LHCN-M2 (cell line): ENCODE data around the gene MTTP. TPM values are rescaled to one million over a fixed set of nuclear protein-coding genes. Genes with fewer than 3 reads are reported as not detected.

Source experiments
- DNase-seq: peaks from one replicate; pipeline ENCODE4 v3.0.0-alpha.2; 2012; ENCODE audit warnings: low read depth
- total RNA-seq: library from RNA; depleted of rRNA; stranded (reverse); fragments of >200 nt; gene quantifications from 2 replicates; pipeline ENCODE4 v1.2.3, GENCODE V29; 2014

MTTP gene
- total RNA-seq, 1 experiment from 2014 or later = 0.06 TPM

- DNase-seq = no peak
These were observed 68.3 kb downstream of the MTTP start for GRCh38 chr4:99642725-99643489.

- no peak for DNase-seq
These were observed 69.8 kb downstream of the MTTP start for GRCh38 chr4:99644453-99644852.

GRCh38 chr4:99645036-99645435, 70.4 kb downstream of the MTTP start:
- DNase-seq = no peak

- no peak for DNase-seq
These were observed 71.0 kb downstream of the MTTP start for GRCh38 chr4:99645638-99646037.

DNA sequence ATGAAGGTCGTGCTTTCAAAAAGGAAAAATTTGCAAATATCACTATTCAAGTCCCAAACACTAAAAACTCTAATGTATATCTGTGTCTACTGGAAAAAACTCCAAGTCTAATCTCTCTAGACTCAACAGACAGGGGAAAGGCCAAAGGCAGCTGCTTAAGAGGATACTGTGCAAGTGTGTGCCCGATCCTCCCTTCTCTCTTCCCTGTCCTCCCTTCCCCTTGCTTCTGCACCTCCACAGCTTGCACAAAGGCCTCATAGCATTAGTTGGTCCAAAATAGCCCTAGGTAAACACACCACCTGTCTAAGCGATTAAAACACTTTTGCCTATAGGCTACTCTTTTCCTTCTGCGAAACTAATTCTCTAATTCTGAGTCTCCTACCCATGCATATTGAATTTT, 72.4 kb downstream of the MTTP start:
- no peak for DNase-seq

DNA sequence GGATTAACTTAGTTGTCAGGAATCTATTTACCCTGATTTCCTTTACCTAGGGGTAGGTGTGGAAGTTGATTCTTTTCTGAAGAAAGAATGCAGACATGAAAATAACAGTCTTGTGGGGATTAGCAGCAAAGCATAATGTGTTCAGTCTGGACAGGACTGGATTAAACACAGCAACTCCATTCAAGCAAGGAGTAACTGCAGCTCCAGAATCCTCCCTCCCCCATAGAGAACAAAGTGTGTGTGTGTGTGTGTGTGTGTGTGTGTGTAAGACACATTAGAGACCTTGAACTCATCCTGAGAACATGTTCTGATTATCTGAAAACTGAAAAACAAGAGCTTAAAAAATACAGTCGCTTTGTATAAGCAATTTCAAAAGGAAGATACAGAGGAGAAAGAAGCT, 73.7 kb downstream of the MTTP start:
- DNase-seq = no peak

DNA sequence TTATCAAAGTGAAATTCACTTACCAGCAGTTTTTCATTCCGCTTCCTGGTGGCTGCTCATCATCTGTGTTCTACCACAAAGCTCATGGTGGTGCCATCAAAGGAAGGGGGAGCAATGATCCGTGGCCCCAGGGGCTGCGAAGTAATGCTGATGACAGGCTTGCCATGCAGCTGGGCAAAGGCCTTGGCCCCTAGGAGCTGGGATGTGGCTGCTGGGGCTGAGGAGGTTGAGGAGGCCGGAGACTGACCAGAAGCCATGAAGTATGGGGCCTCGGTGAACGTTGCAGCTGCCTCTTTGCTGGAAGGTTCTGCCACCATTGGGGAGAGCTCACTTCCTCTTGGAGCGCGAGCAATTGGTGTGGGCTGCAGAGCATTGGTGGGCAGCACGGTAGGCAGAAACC, 74.6 kb downstream of the MTTP start:
- DNase-seq = no peak

DNA sequence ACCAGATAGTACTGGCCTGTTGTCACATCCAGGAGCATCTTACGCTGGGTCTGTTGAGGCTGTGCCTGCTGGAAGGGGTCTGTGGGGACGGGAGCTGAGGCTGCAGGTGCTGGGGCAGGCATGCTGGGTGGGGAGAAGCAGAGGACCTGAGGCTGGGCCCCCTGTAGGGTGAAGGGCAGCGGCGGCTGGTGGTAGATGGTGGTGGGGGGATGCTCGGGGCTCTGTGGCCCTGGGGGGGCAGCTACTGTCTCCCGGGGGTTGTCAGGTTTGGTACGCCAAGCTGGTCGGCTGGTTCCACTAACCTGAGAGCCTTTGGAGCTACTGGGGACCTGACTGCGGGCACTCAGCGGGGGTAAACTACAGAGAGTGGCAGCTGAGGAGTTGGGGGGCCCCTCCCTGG, 75.2 kb downstream of the MTTP start:
- DNase-seq = no peak

GRCh38 chr4:99651016-99651769, 76.6 kb downstream of the MTTP start:
- no peak for DNase-seq

GRCh38 chr4:99651811-99652485, 77.3 kb downstream of the MTTP start:
- DNase-seq = no peak

GRCh38 chr4:99652596-99653436, 78.2 kb downstream of the MTTP start:
- DNase-seq = no peak

- DNase-seq = peak; percentile 44
These were observed 79.3 kb downstream of the MTTP start for GRCh38 chr4:99653916-99654315.

DNA sequence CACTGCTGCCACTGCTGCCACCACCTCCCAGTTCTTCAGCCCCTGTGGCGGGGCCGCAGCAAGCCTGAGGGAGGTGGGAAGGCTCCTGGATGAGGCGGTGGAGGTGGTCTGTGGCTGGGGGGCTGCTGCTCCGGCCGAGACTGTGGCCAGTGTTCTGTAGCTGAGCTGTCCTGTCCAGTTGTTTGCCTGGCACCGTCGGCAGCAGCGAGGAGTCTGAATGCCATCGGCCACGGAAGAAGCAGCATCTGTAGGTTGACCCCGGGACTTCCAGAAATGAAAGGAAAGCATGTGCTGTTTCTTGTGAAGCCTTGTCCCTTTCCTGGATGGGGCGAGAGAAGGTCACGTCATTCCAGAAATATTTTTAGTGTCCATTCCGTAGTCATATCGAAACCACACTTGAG, 79.7 kb downstream of the MTTP start:
- peak; percentile 65 for DNase-seq

- peak; percentile 65 for DNase-seq
These were observed 80.9 kb downstream of the MTTP start for GRCh38 chr4:99655308-99656081.

DNA sequence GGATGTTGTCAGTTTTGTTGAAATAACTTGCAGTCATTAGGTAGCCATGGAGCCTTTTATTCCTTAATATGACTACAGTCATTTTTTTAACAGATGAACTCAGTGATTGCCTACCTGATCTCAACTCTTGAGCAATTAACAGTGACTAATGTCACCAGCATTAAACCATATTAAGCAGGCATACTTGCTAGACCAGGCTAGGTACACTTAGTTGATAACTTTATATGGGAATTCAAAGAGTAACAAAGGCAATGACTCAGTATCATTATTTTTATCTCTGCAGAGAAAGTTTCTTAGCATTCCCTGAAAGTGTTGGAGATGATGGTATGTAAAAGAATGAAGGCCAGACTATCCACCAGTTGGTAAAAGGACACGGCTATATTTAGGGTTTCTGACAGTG, 83.2 kb downstream of the MTTP start, which contains the start of gene C4orf54:
TSS of gene C4orf54 (minus strand) at position 31 of the 400 bp plus-strand sequence. CDS start 3,180 bp downstream, outside the sequence.
- DNase-seq = no peak

- peak; percentile 32 for DNase-seq
These were observed 84.0 kb downstream of the MTTP start for GRCh38 chr4:99658666-99659065.

DNA sequence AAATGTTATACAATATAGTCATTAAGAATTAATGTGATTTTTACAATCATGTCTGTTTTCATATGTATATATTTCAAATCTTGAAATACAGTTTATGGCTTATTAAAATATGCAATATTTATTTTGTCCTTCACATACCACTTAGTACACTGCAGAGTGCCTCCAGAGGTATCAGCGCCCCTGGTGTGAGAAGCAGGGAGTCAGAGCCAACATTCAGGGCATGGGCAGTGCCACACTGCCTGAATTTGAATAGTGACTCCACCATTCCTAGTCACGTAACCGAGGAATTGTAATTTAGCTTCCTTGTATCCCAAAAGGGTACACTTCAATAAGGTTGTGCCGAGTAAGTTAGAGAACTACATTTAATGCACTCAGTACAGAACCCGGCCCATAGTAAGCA, 87.3 kb downstream of the MTTP start:
- DNase-seq = no peak

DNA sequence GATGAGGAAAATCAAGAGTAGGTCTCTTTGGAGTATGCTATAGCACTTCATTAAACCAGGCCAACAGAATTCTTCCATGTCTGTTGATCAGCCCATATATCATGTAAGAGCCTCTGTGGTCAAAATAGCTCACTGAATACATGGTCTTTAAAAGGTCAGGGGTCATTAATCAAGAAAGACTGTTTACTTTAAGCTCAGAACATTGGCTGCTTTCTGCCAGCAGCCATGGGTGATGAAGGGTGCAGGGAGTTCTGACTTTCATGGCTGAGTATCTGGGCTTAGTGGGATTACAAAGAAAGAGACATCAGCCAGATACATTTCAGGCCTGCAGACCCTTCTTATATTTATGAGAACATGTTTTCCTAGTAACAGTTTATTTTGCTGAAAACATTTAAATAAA, 90.1 kb downstream of the MTTP start:
- no peak for DNase-seq

- DNase-seq = no peak
These were observed 91.4 kb downstream of the MTTP start for GRCh38 chr4:99665983-99666382.

DNA sequence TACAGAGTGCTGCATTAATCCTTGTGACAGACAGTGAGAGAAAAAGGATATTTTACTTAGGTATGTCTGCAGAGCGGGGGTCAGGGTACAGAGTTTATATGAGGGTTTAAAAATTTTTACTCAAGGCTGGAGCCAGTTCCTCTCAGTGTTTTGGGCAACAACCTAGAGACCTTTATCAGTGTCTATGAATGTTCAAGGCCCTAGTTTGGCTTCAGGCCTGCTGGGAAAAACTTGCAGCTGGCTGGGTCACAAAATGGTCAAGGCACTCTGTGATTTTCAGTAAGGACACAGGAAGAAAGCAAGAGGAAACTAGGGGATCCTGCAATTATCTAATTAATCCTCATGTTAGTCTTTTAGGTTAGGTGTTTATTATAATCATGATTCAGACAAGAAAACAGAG, 93.8 kb downstream of the MTTP start:
- DNase-seq = no peak

GRCh38 chr4:99669084-99669483, 94.5 kb downstream of the MTTP start:
- DNase-seq = no peak
